CD4-positive, alpha-beta T cell (primary cell): Measurements from ENCODE around the gene ADAMTS17. TPM values are rescaled to one million over a fixed set of nuclear protein-coding genes. Genes with fewer than 3 reads are reported as not detected.

ENCODE experiments used
- ATAC-seq: fragments of 200-7000 bp; cut with Tn5 transposase; one replicate; pipeline ENCODE4 v1.10.0; 2022; ENCODE audit warnings: mild to moderate bottlenecking; ENCODE audit not compliant: poor library complexity
- CTCF ChIA-PET: fragments of 350-600 bp; sonication (Branson Sonifier 250); formaldehyde crosslinking; loops from one replicate; lab custom pipeline; 2021; ENCODE audit warnings: antibody characterized with exemption, inconsistent platforms; lab: Charles Lee
- POLR2A ChIA-PET: fragments of 350-600 bp; sonication (Branson Sonifier 250); formaldehyde crosslinking; loops from one replicate; lab custom pipeline; 2021; ENCODE audit warnings: antibody characterized with exemption, inconsistent platforms; lab: Charles Lee
- DNase-seq, 14 experiments: peaks; one replicate each; pipeline ENCODE4 v3.0.0-alpha.2; 2013 to 2020; ENCODE audit warnings: mixed read lengths in 2 of 14
- H3K27ac ChIP-seq, 2 donors: one replicate each; pipeline versions ENCODE4 v1.5.1 to v1.7.0; 2013; ENCODE audit warnings: low read length in 2 of 2, low read depth in 1 of 2, mild to moderate bottlenecking in 1 of 2
- H3K27me3 ChIP-seq, 2 experiments: 1 replicate in 1 of 2; 2 replicates in 1 of 2; pipeline versions ENCODE4 v1.6.1 to v1.7.0; 2013; ENCODE audit warnings: low read length in 2 of 2, control low read depth in 1 of 2, mild to moderate bottlenecking in 1 of 2, moderate library complexity in 1 of 2; ENCODE audit not compliant: insufficient read depth in 2 of 2, control insufficient read depth in 1 of 2
- H3K36me3 ChIP-seq: one replicate; pipeline ENCODE4 v1.6.1; 2013; ENCODE audit warnings: low read length, control low read depth; ENCODE audit not compliant: insufficient read depth
- H3K4me1 ChIP-seq: one replicate; pipeline ENCODE4 v1.6.1; 2013; ENCODE audit warnings: low read length, control low read depth; ENCODE audit not compliant: insufficient read depth
- H3K4me3 ChIP-seq: one replicate; pipeline ENCODE4 v1.5.1; 2013; ENCODE audit warnings: mild to moderate bottlenecking, low read length, moderate library complexity
- H3K9me3 ChIP-seq, 2 experiments: 1 replicate in 1 of 2; 2 replicates in 1 of 2; pipeline versions ENCODE4 v1.6.1 to v1.7.0; 2013; ENCODE audit warnings: low read length in 2 of 2, mild to moderate bottlenecking in 2 of 2, control low read depth in 1 of 2, moderate library complexity in 1 of 2; ENCODE audit not compliant: control insufficient read depth in 1 of 2, insufficient read depth in 1 of 2
- H3K27ac Mint-ChIP-seq: one replicate; pipeline ENCODE4 v1.8.0; 2020; ENCODE audit warnings: mixed read lengths
- H3K27me3 Mint-ChIP-seq: one replicate; pipeline ENCODE4 v1.8.0; 2021; ENCODE audit warnings: mixed read lengths
- H3K36me3 Mint-ChIP-seq: one replicate; pipeline ENCODE4 v1.8.0; 2021; ENCODE audit warnings: low read depth, mixed read lengths
- H3K4me1 Mint-ChIP-seq: one replicate; pipeline ENCODE4 v1.8.0; 2021; ENCODE audit warnings: low read depth, mixed read lengths
- H3K4me3 Mint-ChIP-seq: one replicate; pipeline ENCODE4 v1.8.0; 2020; ENCODE audit warnings: mild to moderate bottlenecking, mixed read lengths
- H3K9me3 Mint-ChIP-seq: one replicate; pipeline ENCODE4 v1.8.0; 2020; ENCODE audit warnings: mixed read lengths
- CTCF ChIP-seq: fragments of 200-600 bp; IDR thresholded peaks from one replicate; pipeline ENCODE4 v1.8.0; 2022; ENCODE audit warnings: antibody characterized with exemption, mild to moderate bottlenecking
- intact Hi-C, 2 experiments: fragments of 100-400 bp; cut with DNase I in 1 of 2; cut with micrococcal nuclease in 1 of 2; formaldehyde crosslinking; loops; one replicate each; pipeline versions ENCODE4 v1.15.1 to v1.9.0; 2023 to 2025; cut with DNase I, micrococcal nuclease
- total RNA-seq, 174 experiments: library from RNA in 2 of 174; stranded (reverse) in 2 of 174; gene quantifications; one replicate each; pipeline ENCODE4 v1.2.3 and lab custom pipeline; 2021 to 2026

ADAMTS17 gene
- total RNA-seq, 2 experiments from 2014 or later = 9.9 to 13.2 TPM

- no peaks in the 10 kb centered on the region for H3K36me3 ChIP-seq
- H3K4me3 ChIP-seq = no peak overlapping the region
- intact Hi-C loops = no loop called here
- POLR2A ChIA-PET = no interaction called here
- ATAC-seq (no peak), DNase-seq (no peak)
- Mint-ChIP-seq H3K4me1 (no peaks in the 10 kb centered on the region), H3K9me3 (peaks cover 2% of the 10 kb centered on the region), H3K36me3 (no peaks in the 10 kb centered on the region), H3K4me3 (no peak overlapping the region), H3K27ac (no peak overlapping the region), H3K27me3 (no peaks in the 10 kb centered on the region)
- H3K4me1 ChIP-seq = peaks cover 3% of the 10 kb centered on the region
- no peak overlapping the region for H3K27ac ChIP-seq
- CTCF ChIA-PET = no interaction called here
- no peaks in the 10 kb centered on the region for H3K27me3 ChIP-seq
- H3K9me3 ChIP-seq = peaks cover 13 to 15% of the 10 kb centered on the region in 2 experiments
- no peak for TF ChIP-seq CTCF
Observed at GRCh38 chr15:100167884-100168375, 173.8 kb downstream of the ADAMTS17 start.

- Mint-ChIP-seq H3K4me3 (no peak overlapping the region), H3K27ac (no peak overlapping the region), H3K36me3 (no peaks in the 10 kb centered on the region), H3K9me3 (no peaks in the 10 kb centered on the region), H3K4me1 (no peaks in the 10 kb centered on the region), H3K27me3 (no peaks in the 10 kb centered on the region)
- ATAC-seq = no peak
- CTCF ChIA-PET = no interaction called here
- Histone ChIP-seq H3K4me3 (no peak overlapping the region), H3K36me3 (no peaks in the 10 kb centered on the region), H3K27ac (no peak overlapping the region), H3K9me3 (peaks cover 0 to 9% of the 10 kb centered on the region in 2 experiments), H3K4me1 (peaks cover 3% of the 10 kb centered on the region), H3K27me3 (no peaks in the 10 kb centered on the region)
- no peak for DNase-seq
- no peak for TF ChIP-seq CTCF
- POLR2A ChIA-PET = no interaction called here
- intact Hi-C loops = no loop called here
Observed at GRCh38 chr15:100166313-100166712, 175.5 kb downstream of the ADAMTS17 start.

- Histone ChIP-seq H3K9me3 (no peaks in the 10 kb centered on the region), H3K36me3 (no peaks in the 10 kb centered on the region), H3K4me3 (no peak overlapping the region), H3K4me1 (no peaks in the 10 kb centered on the region), H3K27ac (no peak overlapping the region), H3K27me3 (no peaks in the 10 kb centered on the region)
- no peak for TF ChIP-seq CTCF
- intact Hi-C loops = no loop called here
- no peak overlapping the region for H3K27ac Mint-ChIP-seq
- no peaks in the 10 kb centered on the region for H3K27me3 Mint-ChIP-seq
- ATAC-seq (no peak), DNase-seq (no peak)
- CTCF ChIA-PET = no interaction called here
- H3K9me3 Mint-ChIP-seq = no peaks in the 10 kb centered on the region
- POLR2A ChIA-PET = no interaction called here
- no peak overlapping the region for H3K4me3 Mint-ChIP-seq
- H3K36me3 Mint-ChIP-seq = no peaks in the 10 kb centered on the region
- H3K4me1 Mint-ChIP-seq = no peaks in the 10 kb centered on the region
Observed at GRCh38 chr15:100163961-100164360, 177.8 kb downstream of the ADAMTS17 start.
